HUES64 (cell line): ENCODE measurements around the gene RASGEF1B.
"Not testable (repeated sequence)": the region's sequence is repeated elsewhere in the genome, so short reads cannot be mapped to it uniquely, and the experiment has no call there.

Source experiments
- H3K27ac ChIP-seq: 2 replicates; pipeline ENCODE4 v1.7.0; 2013; ENCODE audit warnings: low read depth, low read length, inconsistent platforms
- H3K27me3 ChIP-seq: 2 replicates; pipeline ENCODE4 v1.6.1; 2013; ENCODE audit warnings: mild to moderate bottlenecking, low read length; ENCODE audit not compliant: insufficient read depth
- H3K36me3 ChIP-seq: 2 replicates; pipeline ENCODE4 v1.6.1; 2013; ENCODE audit warnings: mild to moderate bottlenecking, low read length; ENCODE audit not compliant: insufficient read depth
- H3K4me1 ChIP-seq: 2 replicates; pipeline ENCODE4 v1.6.1; 2013; ENCODE audit warnings: mild to moderate bottlenecking, low read length, moderate library complexity; ENCODE audit not compliant: insufficient read depth
- H3K4me3 ChIP-seq: 2 replicates; pipeline ENCODE4 v1.5.1; 2013; ENCODE audit warnings: mild to moderate bottlenecking, low read length, moderate library complexity
- H3K9ac ChIP-seq: 2 replicates; pipeline ENCODE4 v1.6.1; 2013; ENCODE audit warnings: mild to moderate bottlenecking, low read depth, low read length
- H3K9me3 ChIP-seq: 2 replicates; pipeline ENCODE4 v1.6.1; 2013; ENCODE audit warnings: low read depth, low read length; ENCODE audit not compliant: insufficient read depth
- WGBS: fragments of 150-250, 120-280 bp; methylation state at CpG from one replicate; pipeline ENCODE4 v1.1.7; 2013; ENCODE audit warnings: missing lambda C conversion rate; 5-methylcytosine and 5-hydroxymethylcytosine counted together

RASGEF1B gene

GRCh38 chr4:81409836-81410235 lies 61.9 kb downstream of the RASGEF1B start:
- no peak overlapping the region for H3K27ac ChIP-seq
- H3K9me3 ChIP-seq: no peaks in the 10 kb centered on the region
- no peaks in the 10 kb centered on the region for H3K36me3 ChIP-seq
- no peaks in the 10 kb centered on the region for H3K27me3 ChIP-seq
- 0 out of 2 replicates have a peak, but pooled peaks cover 6% of the 10 kb centered on the region for H3K4me1 ChIP-seq
- no peak overlapping the region for H3K9ac ChIP-seq
- no peak overlapping the region for H3K4me3 ChIP-seq
- WGBS: 91% methylated on average over 4 of the region's 4 CpGs

GRCh38 chr4:81408341-81408740 lies 63.4 kb downstream of the RASGEF1B start:
- Histone ChIP-seq H3K36me3 (no peaks in the 10 kb centered on the region), H3K4me1 (0 out of 2 replicates have a peak, but pooled peaks cover 6% of the 10 kb centered on the region), H3K9ac (no peak overlapping the region), H3K4me3 (no peak overlapping the region), H3K9me3 (no peaks in the 10 kb centered on the region), H3K27ac (no peak overlapping the region), H3K27me3 (no peaks in the 10 kb centered on the region)
- WGBS: 94% methylated on average over 7 of the region's 7 CpGs

- no peak overlapping the region for H3K4me3 ChIP-seq
- no peak overlapping the region for H3K9ac ChIP-seq
- WGBS: 100% methylated on average over 4 of the region's 4 CpGs
- no peaks in the 10 kb centered on the region for H3K36me3 ChIP-seq
- no peaks in the 10 kb centered on the region for H3K9me3 ChIP-seq
- 0 out of 2 replicates have a peak, but pooled peaks cover 6% of the 10 kb centered on the region for H3K4me1 ChIP-seq
- no peaks in the 10 kb centered on the region for H3K27me3 ChIP-seq
- no peak overlapping the region for H3K27ac ChIP-seq
Observed at GRCh38 chr4:81407726-81408125, 64.0 kb downstream of the RASGEF1B start.

DNA sequence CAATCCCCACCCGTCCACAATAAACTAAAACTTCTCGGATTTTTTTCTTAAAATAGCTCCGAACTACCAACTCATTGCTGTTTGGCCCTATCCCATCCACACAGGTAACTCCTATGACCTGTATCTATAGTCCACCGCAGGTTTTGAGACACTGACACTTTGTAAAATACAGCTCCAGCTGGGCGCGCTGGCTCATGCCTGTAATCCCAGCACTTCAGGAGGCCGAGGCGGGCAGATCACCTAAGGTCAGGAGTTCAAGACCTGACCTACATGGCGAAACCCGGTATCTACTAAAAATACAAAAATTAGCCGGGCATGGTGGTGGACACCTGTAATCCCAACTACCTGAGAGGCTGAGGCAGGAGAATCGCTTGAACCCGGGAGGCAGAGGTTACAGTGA lies 65.2 kb downstream of the RASGEF1B start:
- not testable (repeated sequence) for H3K9ac ChIP-seq, H3K4me1 ChIP-seq, H3K9me3 ChIP-seq, H3K27ac ChIP-seq, H3K4me3 ChIP-seq, H3K27me3 ChIP-seq, H3K36me3 ChIP-seq
- 89% methylated on average over 13 of the region's 13 CpGs for WGBS

DNA sequence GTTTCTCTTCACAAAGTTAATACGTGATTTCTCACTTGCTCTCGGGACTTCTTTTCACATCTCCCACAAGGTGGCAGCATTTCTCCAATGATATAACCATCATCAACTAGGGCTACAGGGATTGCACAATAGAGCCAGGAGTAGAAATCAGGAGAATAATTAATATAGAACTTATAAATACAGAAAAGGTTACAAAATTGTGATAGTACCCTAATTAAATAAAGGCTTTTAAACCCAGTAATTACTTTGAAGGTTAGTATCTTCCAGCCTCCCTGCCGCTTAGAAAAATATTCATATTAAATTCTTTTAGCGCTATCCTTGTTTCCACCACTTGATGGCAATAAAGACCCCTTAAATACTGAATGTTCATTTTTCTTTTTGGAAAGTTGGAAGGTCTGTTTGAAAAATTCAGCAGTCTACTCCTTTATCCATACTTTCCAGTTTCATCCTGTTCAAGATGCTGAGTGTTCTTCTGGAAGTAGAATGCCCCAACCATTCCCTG lies 65.8 kb downstream of the RASGEF1B start:
- H3K4me3 ChIP-seq: peak overlapping the region; percentile 38
- no peaks in the 10 kb centered on the region for H3K27me3 ChIP-seq
- H3K36me3 ChIP-seq: no peaks in the 10 kb centered on the region
- 2% methylated on average over 4 of the region's 4 CpGs for WGBS
- no peak overlapping the region for H3K27ac ChIP-seq
- no peak overlapping the region for H3K9ac ChIP-seq
- H3K9me3 ChIP-seq: no peaks in the 10 kb centered on the region
- H3K4me1 ChIP-seq: 0 out of 2 replicates have a peak, but pooled peaks cover 4% of the 10 kb centered on the region

GRCh38 chr4:81404741-81405140 lies 67.0 kb downstream of the RASGEF1B start:
- 0 out of 2 replicates have a peak, but pooled peaks cover 4% of the 10 kb centered on the region for H3K4me1 ChIP-seq
- 95% methylated on average over 5 of the region's 6 CpGs for WGBS
- no peaks in the 10 kb centered on the region for H3K9me3 ChIP-seq

DNA sequence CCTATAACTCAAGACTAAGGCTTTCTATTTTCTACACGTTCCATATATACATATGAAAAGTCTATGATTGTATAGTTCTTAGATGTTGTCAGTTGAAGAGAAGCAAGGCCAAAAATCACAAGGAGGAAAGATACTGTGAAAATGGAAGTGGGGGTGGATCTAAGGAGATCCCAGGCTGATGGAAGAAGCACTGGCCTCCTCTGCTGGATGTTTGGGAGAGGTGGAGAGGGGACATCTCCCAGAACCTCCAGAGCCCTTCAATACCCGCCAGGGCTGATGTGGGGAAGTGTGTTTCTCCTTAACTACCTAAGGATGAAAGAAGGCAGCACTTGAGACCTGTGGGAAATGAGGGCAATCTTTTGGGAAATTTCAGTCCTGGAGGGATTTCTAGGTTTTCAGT lies 67.4 kb downstream of the RASGEF1B start:
- 83% methylated on average over 1 of the region's 2 CpGs for WGBS
- Histone ChIP-seq H3K9ac (no peak overlapping the region), H3K27me3 (no peaks in the 10 kb centered on the region), H3K9me3 (no peaks in the 10 kb centered on the region), H3K27ac (no peak overlapping the region), H3K4me3 (no peak overlapping the region), H3K36me3 (no peaks in the 10 kb centered on the region), H3K4me1 (0 out of 2 replicates have a peak, but pooled peaks cover 4% of the 10 kb centered on the region)

More at GRCh38 chr4:81404741-81405140, 67.0 kb downstream of the RASGEF1B start:
- H3K4me3 ChIP-seq: no peak overlapping the region
- no peak overlapping the region for H3K9ac ChIP-seq
- H3K27me3 ChIP-seq: no peaks in the 10 kb centered on the region
- no peaks in the 10 kb centered on the region for H3K36me3 ChIP-seq
- no peak overlapping the region for H3K27ac ChIP-seq

DNA sequence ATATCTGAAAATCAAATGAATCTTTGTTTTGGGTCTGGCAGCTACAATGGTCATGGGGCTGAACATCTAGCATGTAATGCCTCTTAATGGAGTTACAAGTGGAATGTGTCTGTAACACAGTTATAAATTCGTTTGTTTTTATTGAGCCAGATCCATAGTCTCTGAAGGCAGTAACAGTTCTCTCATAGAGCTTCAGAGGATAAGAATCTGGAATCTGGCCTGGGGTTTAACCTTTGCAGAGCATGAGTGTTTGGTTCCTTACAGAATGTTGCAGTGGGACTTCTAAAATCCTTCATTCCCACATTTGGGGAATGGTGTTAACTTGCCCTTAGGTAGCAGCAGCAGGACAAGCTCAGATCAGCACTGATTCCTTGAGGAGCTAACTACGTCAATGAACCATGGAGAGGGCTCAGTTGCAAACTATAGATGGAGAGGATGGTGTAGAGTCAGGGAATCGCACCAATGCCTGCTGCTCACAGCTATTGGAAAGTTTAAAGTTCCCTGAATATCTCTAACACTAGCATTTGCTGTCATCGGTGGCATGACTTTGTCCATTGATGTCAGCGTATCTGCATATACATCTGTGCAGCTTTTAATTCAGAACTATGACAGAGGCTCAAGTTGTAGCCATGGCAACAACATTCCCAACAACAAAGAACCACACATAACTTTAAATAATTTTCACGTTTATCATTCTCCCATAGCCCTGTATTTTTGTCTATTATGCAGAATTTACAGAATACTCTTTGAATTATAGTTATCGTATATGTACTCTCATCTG lies 72.2 kb downstream of the RASGEF1B start:
- no peak overlapping the region for H3K27ac ChIP-seq
- no peaks in the 10 kb centered on the region for H3K27me3 ChIP-seq
- 0 out of 2 replicates have a peak, but pooled peaks cover 4% of the 10 kb centered on the region for H3K4me1 ChIP-seq
- no peaks in the 10 kb centered on the region for H3K36me3 ChIP-seq
- 92% methylated on average over 7 of the region's 7 CpGs for WGBS
- no peak overlapping the region for H3K9ac ChIP-seq
- no peaks in the 10 kb centered on the region for H3K9me3 ChIP-seq
- no peak overlapping the region for H3K4me3 ChIP-seq

- WGBS: 93% methylated on average over 4 of the region's 4 CpGs
- Histone ChIP-seq H3K27ac (no peak overlapping the region), H3K36me3 (no peaks in the 10 kb centered on the region), H3K4me3 (no peak overlapping the region), H3K9ac (no peak overlapping the region), H3K4me1 (0 out of 2 replicates have a peak, but pooled peaks cover 4% of the 10 kb centered on the region), H3K9me3 (no peaks in the 10 kb centered on the region), H3K27me3 (no peaks in the 10 kb centered on the region)
Observed at GRCh38 chr4:81398379-81398778, 73.3 kb downstream of the RASGEF1B start.

- WGBS: 86% methylated on average over 3 of the region's 3 CpGs
- Histone ChIP-seq H3K9me3 (no peaks in the 10 kb centered on the region), H3K4me3 (no peak overlapping the region), H3K9ac (no peak overlapping the region), H3K27ac (no peak overlapping the region), H3K4me1 (0 out of 2 replicates have a peak, but pooled peaks cover 4% of the 10 kb centered on the region), H3K27me3 (no peaks in the 10 kb centered on the region), H3K36me3 (no peaks in the 10 kb centered on the region)
Observed at GRCh38 chr4:81397635-81398034, 74.1 kb downstream of the RASGEF1B start.

- Histone ChIP-seq H3K9ac (no peak overlapping the region), H3K4me1 (peaks cover 3% of the 10 kb centered on the region; the same call in 1 of the 2 replicates), H3K27me3 (no peaks in the 10 kb centered on the region), H3K27ac (no peak overlapping the region), H3K36me3 (no peaks in the 10 kb centered on the region), H3K9me3 (no peaks in the 10 kb centered on the region), H3K4me3 (no peak overlapping the region)
- WGBS: 94% methylated on average over 3 of the region's 3 CpGs
Observed at GRCh38 chr4:81395239-81395638, 76.5 kb downstream of the RASGEF1B start.
